Esophagus muscularis mucosa (tissue), 4 donors: Measurements from ENCODE around the gene GNAT3. TPM values are rescaled to one million over a fixed set of nuclear protein-coding genes. Genes with fewer than 3 reads are reported as not detected.

ENCODE experiments used
- DNase-seq: peaks from one replicate; pipeline ENCODE4 v3.0.0-alpha.2; 2017; ENCODE audit errors: extremely low spot score
- H3K27ac ChIP-seq, 4 donors: fragments of 200-600 bp; sonication (generic); replicated peaks in 1 of 4; 1 replicate in 3 of 4; 2 replicates in 1 of 4; pipeline ENCODE4 v1.5.1; 2016 to 2019; ENCODE audit warnings: mild to moderate bottlenecking in 1 of 4
- H3K27me3 ChIP-seq, 4 donors: fragments of 200-600 bp; sonication (generic); one replicate each; pipeline versions ENCODE4 v1.5.1 to v1.6.0; 2016 to 2019
- H3K36me3 ChIP-seq, 4 donors: fragments of 200-600 bp; sonication (generic); one replicate each; pipeline ENCODE4 v1.5.1; 2016 to 2019
- H3K4me1 ChIP-seq, 4 donors: fragments of 200-600 bp; sonication (generic); one replicate each; pipeline ENCODE4 v1.5.1; 2016 to 2019
- H3K4me3 ChIP-seq, 4 donors: fragments of 200-600 bp; sonication (generic); 1 replicate in 2 of 4; 2 replicates in 2 of 4; pipeline ENCODE4 v1.5.1; 2016 to 2019; ENCODE audit warnings: mild to moderate bottlenecking in 4 of 4, moderate library complexity in 1 of 4
- H3K9me3 ChIP-seq, 4 donors: fragments of 200-600 bp; sonication (generic); 1 replicate in 3 of 4; 2 replicates in 1 of 4; pipeline ENCODE4 v1.5.1; 2016 to 2019
- EP300 ChIP-seq: sonication (generic); formaldehyde crosslinking; IDR thresholded peaks from one replicate; pipeline ENCODE4 v1.6.1; 2017; ENCODE audit warnings: antibody characterized with exemption
- POLR2A ChIP-seq: fragments of 450-650 bp; IDR thresholded peaks from one replicate; pipeline ENCODE4 v1.6.1; 2017; ENCODE audit warnings: antibody characterized with exemption, moderate library complexity, mild to moderate bottlenecking, low read depth
- POLR2AphosphoS5 ChIP-seq, 2 donors: sonication (generic); formaldehyde crosslinking; IDR thresholded peaks; one replicate each; pipeline ENCODE4 v1.6.1; 2017; ENCODE audit warnings: antibody characterized with exemption in 2 of 2
- WGBS: methylation state at CpG from one replicate; pipeline ENCODE4 v1.1.5; 2018; 5-methylcytosine and 5-hydroxymethylcytosine counted together
- intact Hi-C: fragments of 100-400 bp; cut with DNase I; formaldehyde crosslinking; loops from one replicate; pipeline ENCODE4 v1.15.1; 2023
- total RNA-seq, 4 donors: library from RNA; depleted of rRNA; stranded (reverse); fragments of >200 nt; gene quantifications; one replicate each; pipeline versions ENCODE4 v1.1.0 to v1.2.1, GENCODE V29; 2016
- TF ChIP-seq, protein P1 (sequence below), 3 experiments: fragments of 200-600 bp in 2 of 3; fragments of 450-650 bp in 1 of 3; sonication (generic) in 2 of 3; IDR thresholded peaks; one replicate each; pipeline ENCODE4 v1.5.1; 2017 to 2019; ENCODE audit warnings: antibody characterized with exemption in 3 of 3, mild to moderate bottlenecking in 2 of 3, moderate library complexity in 1 of 3

The GNAT3 gene
- total RNA-seq, 4 donors from 2014 or later, result not detected

DNA sequence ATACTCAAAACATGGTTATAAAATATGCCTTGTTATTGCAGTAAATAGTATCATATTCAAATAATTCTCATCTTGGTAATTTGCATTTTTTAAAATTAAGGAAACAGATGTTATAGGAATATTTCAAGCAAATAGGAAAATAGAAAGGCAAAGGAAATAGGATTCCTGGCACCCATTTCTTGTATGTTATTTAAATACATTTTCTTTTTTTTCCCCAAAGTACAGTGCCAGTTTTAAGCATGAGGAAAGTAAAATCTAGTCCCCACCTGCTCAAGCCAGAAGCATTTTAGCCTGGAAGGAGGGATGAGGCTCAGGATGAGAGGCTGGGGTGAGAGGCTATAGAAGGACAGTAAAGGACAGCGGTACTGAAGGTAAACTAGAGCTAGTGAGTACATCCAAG lies 38.1 kb downstream of the GNAT3 start:
- no peak for DNase-seq
- no peak overlapping the region for H3K27ac ChIP-seq
- no peaks in the 10 kb centered on the region for H3K9me3 ChIP-seq
- TF ChIP-seq, protein P1, sequence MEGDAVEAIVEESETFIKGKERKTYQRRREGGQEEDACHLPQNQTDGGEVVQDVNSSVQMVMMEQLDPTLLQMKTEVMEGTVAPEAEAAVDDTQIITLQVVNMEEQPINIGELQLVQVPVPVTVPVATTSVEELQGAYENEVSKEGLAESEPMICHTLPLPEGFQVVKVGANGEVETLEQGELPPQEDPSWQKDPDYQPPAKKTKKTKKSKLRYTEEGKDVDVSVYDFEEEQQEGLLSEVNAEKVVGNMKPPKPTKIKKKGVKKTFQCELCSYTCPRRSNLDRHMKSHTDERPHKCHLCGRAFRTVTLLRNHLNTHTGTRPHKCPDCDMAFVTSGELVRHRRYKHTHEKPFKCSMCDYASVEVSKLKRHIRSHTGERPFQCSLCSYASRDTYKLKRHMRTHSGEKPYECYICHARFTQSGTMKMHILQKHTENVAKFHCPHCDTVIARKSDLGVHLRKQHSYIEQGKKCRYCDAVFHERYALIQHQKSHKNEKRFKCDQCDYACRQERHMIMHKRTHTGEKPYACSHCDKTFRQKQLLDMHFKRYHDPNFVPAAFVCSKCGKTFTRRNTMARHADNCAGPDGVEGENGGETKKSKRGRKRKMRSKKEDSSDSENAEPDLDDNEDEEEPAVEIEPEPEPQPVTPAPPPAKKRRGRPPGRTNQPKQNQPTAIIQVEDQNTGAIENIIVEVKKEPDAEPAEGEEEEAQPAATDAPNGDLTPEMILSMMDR (IDR thresholded peaks at IDR 0.05), result no peak
- TF ChIP-seq EP300 (no peak), POLR2AphosphoS5 (IDR thresholded peaks at IDR 0.05) (no peak), POLR2A (no peak)
- intact Hi-C loops, result no loop called here
- peaks cover 0 to 23% (median 0%) of the 10 kb centered on the region in 4 donors for H3K4me1 ChIP-seq
- no peaks in the 10 kb centered on the region for H3K36me3 ChIP-seq
- no peak overlapping the region for H3K4me3 ChIP-seq
- 100% methylated on average over 1 of the region's 1 CpG for WGBS
- H3K27me3 ChIP-seq, result no peaks in the 10 kb centered on the region

DNA sequence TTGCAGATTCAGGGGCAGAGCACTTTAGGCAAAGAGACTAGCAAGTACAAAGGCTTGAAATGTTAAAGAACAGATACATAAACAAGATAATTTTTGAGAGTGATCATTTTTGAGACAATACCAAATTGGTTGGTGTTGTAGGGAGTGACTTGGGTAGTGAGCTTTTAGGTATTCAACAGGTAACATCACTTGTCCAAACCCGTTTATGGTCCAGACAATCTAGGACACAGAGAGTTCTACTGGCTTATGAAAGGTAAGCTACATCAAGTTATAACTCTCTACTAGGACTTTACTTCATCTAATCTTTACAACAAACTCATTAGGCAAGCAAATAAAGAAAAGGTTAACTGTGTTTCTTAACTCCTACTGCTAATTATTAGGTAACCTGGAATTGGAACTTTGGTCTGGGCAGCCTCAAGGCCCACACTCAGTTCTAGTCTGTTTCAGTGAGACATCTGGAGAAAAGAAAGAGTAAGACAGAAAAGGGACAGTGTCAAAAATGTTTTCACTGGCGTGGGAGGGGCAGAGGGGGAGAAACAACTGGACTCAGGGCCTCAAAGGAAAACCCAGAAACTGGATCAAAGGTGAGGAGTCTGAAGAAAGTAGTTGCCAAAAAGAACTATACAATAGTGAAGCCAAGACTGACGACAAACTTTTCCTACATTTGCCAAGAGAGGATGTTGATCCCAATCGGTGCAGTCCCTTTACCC lies 39.2 kb downstream of the GNAT3 start:
- Histone ChIP-seq H3K4me3 (no peak overlapping the region), H3K9me3 (no peaks in the 10 kb centered on the region), H3K27me3 (no peaks in the 10 kb centered on the region), H3K36me3 (no peaks in the 10 kb centered on the region), H3K4me1 (peaks cover 0 to 18% (median 0%) of the 10 kb centered on the region in 4 donors), H3K27ac (no peak overlapping the region)
- 55% methylated on average over 4 of the region's 4 CpGs for WGBS
- DNase-seq, result no peak
- TF ChIP-seq EP300, result no peak
- TF ChIP-seq POLR2AphosphoS5 (IDR thresholded peaks at IDR 0.05), result no peak
- no peak for TF ChIP-seq POLR2A
- TF ChIP-seq, protein P1 (IDR thresholded peaks at IDR 0.05), result no peak
- intact Hi-C loops, result no loop called here

DNA sequence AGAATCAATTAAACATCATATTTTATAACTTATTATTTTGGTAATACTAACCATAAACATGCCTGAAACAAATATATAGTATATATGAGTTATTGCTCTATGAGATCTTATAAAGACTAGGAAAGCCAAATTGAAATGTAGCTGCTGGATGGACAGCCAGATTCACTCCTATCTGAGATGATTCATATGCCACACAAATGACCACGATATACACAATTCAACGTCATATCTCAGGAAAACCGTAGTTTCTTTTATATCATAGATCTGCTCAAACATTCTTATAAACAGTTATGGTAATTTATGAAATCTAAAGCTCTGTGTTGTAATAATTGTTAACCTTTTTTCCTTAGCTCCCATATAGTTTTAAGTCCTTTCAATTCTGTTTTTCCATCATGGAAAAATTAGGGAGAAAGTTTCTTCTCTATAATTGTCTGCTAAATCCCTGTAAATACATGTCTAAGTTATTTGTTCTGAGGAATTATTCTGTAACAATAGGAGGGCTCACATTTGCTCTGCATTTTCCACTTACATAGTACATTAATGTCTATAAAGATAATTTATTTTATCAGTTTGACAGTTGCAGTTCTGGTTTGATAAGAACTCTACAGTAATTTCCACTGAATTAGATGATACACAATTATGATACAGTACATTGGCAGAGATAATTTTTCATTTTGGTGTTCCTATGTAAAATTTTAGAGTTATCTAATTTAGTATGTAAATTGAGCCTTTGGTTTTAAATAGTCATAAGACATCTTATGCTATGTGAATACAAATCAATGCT lies 42.7 kb downstream of the GNAT3 start:
- intact Hi-C loops, result no loop called here
- H3K27ac ChIP-seq, result no peak overlapping the region
- no peaks in the 10 kb centered on the region for H3K27me3 ChIP-seq
- DNase-seq, result no peak
- H3K9me3 ChIP-seq, result no peaks in the 10 kb centered on the region
- H3K36me3 ChIP-seq, result no peaks in the 10 kb centered on the region
- H3K4me3 ChIP-seq, result no peak overlapping the region
- TF ChIP-seq, protein P1 (IDR thresholded peaks at IDR 0.05), result no peak
- TF ChIP-seq POLR2AphosphoS5 (IDR thresholded peaks at IDR 0.05) (no peak), POLR2A (no peak)
- WGBS, result 57% methylated on average over 3 of the region's 3 CpGs
- peaks cover 0 to 13% (median 3%) of the 10 kb centered on the region in 4 donors for H3K4me1 ChIP-seq

DNA sequence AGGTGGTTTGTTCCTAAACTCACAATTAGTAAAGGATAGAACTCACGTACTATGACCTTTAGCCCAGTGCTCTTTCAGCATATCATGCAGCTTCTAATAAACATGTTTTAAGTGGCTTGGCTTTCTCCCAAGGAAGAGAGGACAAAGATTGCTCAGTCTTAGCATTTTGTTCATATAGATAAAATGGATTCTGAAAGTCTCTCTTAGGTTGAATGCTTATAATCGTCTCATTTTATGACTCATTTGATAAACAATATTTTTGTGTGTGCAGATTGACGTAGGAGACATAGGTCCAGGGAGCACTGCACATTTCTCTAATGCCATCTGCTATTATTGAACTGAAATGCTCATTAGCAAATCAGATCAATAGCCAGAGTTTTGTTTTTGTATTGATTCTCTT lies 44.8 kb downstream of the GNAT3 start:
- TF ChIP-seq POLR2A, result no peak
- no peak for TF ChIP-seq EP300
- TF ChIP-seq, protein P1 (IDR thresholded peaks at IDR 0.05), result no peak
- TF ChIP-seq POLR2AphosphoS5 (IDR thresholded peaks at IDR 0.05), result no peak
- no peak overlapping the region for H3K4me3 ChIP-seq
- no peaks in the 10 kb centered on the region for H3K9me3 ChIP-seq
- no peaks in the 10 kb centered on the region for H3K36me3 ChIP-seq
- H3K27ac ChIP-seq, result no peak overlapping the region
- no peak for DNase-seq
- 71% methylated on average over 3 of the region's 3 CpGs for WGBS
- peaks cover 0 to 7% (median 1%) of the 10 kb centered on the region in 4 donors for H3K4me1 ChIP-seq
- intact Hi-C loops, result no loop called here
- no peaks in the 10 kb centered on the region for H3K27me3 ChIP-seq
